Measurements from ENCODE around the gene THAP7. TPM values are rescaled to one million over a fixed set of nuclear protein-coding genes. Genes with fewer than 3 reads are reported as not detected.

The THAP7 gene
- total RNA-seq, 2 experiments from 2014 or later = 25.1 to 27.2 TPM

GRCh38 chr22:21003782-21004181 is 1.9 kb upstream of the THAP7 start:
- H3K27me3 Mint-ChIP-seq = no peaks in the 10 kb centered on the region
- POLR2A ChIA-PET = no interaction called here
- intact Hi-C loops (cut with DNase I, micrococcal nuclease) = loop anchor here (2.0 to 5.0 kb wide), 4 partner anchors 86 to 981 kb away; partner anchors contain the start of genes CRKL (in 1 of the 2), MED15 (in 1 of the 2), PI4KA (in 1 of the 2) and SNAP29 (in 1 of the 2)

GRCh38 chr22:21000987-21001600 is 824 bp downstream of the THAP7 start:
- H3K27ac Mint-ChIP-seq = peak overlapping the region; percentile 96
- intact Hi-C loops (cut with DNase I, micrococcal nuclease) = loop anchor here (1.0 to 5.0 kb wide), 5 partner anchors 20 to 979 kb away; partner anchors contain the start of genes CRKL (in 2 of the 2), MED15 (in 1 of the 2) and TANGO2 (in 1 of the 2)
- H3K9me3 Mint-ChIP-seq (ENCODE audit: low read depth) = no peaks in the 10 kb centered on the region
- ATAC-seq (no peak), DNase-seq (no peak)
- POLR2A ChIA-PET = interaction anchor here (0.5 to 0.6 kb wide), 2 partner anchors 23 to 30 kb away, joined by 3 to 7 read pairs; no protein-coding TSS in a partner anchor
- H3K27me3 Mint-ChIP-seq = no peaks in the 10 kb centered on the region
- CTCF ChIA-PET = interaction anchor here (1.0 to 3.1 kb wide), 2 partner anchors 11 to 20 kb away, joined by 3 to 10 read pairs; partner anchors contain the start of gene LZTR1
- H3K4me1 Mint-ChIP-seq = peaks cover 19% of the 10 kb centered on the region
- peaks cover 16% of the 10 kb centered on the region for H3K36me3 Mint-ChIP-seq (ENCODE audit: low read depth)
- peak overlapping the region; percentile 92 for H3K4me3 Mint-ChIP-seq

More at GRCh38 chr22:21003782-21004181, 1.9 kb upstream of the THAP7 start:
- Mint-ChIP-seq H3K27ac (peak overlapping the region; percentile 47), H3K9me3 (ENCODE audit: low read depth) (no peaks in the 10 kb centered on the region), H3K36me3 (ENCODE audit: low read depth) (peaks cover 14% of the 10 kb centered on the region), H3K4me3 (peak overlapping the region; percentile 92), H3K4me1 (peaks cover 16% of the 10 kb centered on the region)
- ATAC-seq = no peak
- CTCF ChIA-PET = interaction anchor here (1.5 kb wide), 1 partner anchor 17 kb away, joined by 8 read pairs; no protein-coding TSS in a partner anchor
- DNase-seq = no peak

GRCh38 chr22:21000207-21000986 is 1.5 kb downstream of the THAP7 start:
- DNase-seq (peak; percentile 24), ATAC-seq (no peak)
- CTCF ChIA-PET = interaction anchor here (1.0 to 3.1 kb wide), 2 partner anchors 10 to 19 kb away, joined by 3 to 10 read pairs; partner anchors contain the start of gene LZTR1
- no peaks in the 10 kb centered on the region for H3K9me3 Mint-ChIP-seq (ENCODE audit: low read depth)
- H3K36me3 Mint-ChIP-seq (ENCODE audit: low read depth) = peaks cover 16% of the 10 kb centered on the region
- intact Hi-C loops (cut with DNase I, micrococcal nuclease) = loop anchor here (2.0 to 5.0 kb wide), 4 partner anchors 20 to 978 kb away; partner anchors contain the start of genes CRKL (in 1 of the 2), MED15 (in 1 of the 2) and TANGO2 (in 1 of the 2)
- peaks cover 19% of the 10 kb centered on the region for H3K4me1 Mint-ChIP-seq
- peak overlapping the region; percentile 96 for H3K27ac Mint-ChIP-seq
- POLR2A ChIA-PET = interaction anchor here (0.5 to 0.6 kb wide), 3 partner anchors 23 to 189 kb away, joined by 3 to 7 read pairs (median 5); no protein-coding TSS in a partner anchor
- peak overlapping the region; percentile 92 for H3K4me3 Mint-ChIP-seq
- H3K27me3 Mint-ChIP-seq = no peaks in the 10 kb centered on the region

- Mint-ChIP-seq H3K27me3 (no peaks in the 10 kb centered on the region), H3K4me1 (peaks cover 19% of the 10 kb centered on the region), H3K27ac (peak overlapping the region; percentile 96), H3K36me3 (ENCODE audit: low read depth) (peaks cover 18% of the 10 kb centered on the region), H3K9me3 (ENCODE audit: low read depth) (no peaks in the 10 kb centered on the region), H3K4me3 (peak overlapping the region; percentile 92)
- ChIA-PET CTCF (interaction anchor here (1.0 to 3.1 kb wide), 2 partner anchors 9 to 18 kb away, joined by 3 to 10 read pairs; partner anchors contain the start of gene LZTR1), POLR2A (interaction anchor here (1.1 kb wide), 1 partner anchor 18 kb away, joined by 3 read pairs; the partner anchor contains the start of gene LZTR1)
- ATAC-seq (no peak), DNase-seq (no peak)
- intact Hi-C loops (cut with DNase I, micrococcal nuclease) = loop anchor here (2.0 to 5.0 kb wide), 4 partner anchors 19 to 977 kb away; partner anchors contain the start of genes CRKL (in 1 of the 2), MED15 (in 1 of the 2) and TANGO2 (in 1 of the 2)
Measured at GRCh38 chr22:20999350-21000206, 2.3 kb downstream of the THAP7 start.

GRCh38 chr22:20998411-20999336 is 3.2 kb downstream of the THAP7 start:
- H3K27ac Mint-ChIP-seq = peak overlapping the region; percentile 42
- intact Hi-C loops (cut with DNase I, micrococcal nuclease) = no loop called here
- peaks cover 14% of the 10 kb centered on the region for H3K4me1 Mint-ChIP-seq
- no peak overlapping the region for H3K4me3 Mint-ChIP-seq
- POLR2A ChIA-PET = interaction anchor here (1.1 kb wide), 1 partner anchor 17 kb away, joined by 3 read pairs; the partner anchor contains the start of gene LZTR1
- H3K27me3 Mint-ChIP-seq = no peaks in the 10 kb centered on the region
- no peak for DNase-seq
- CTCF ChIA-PET = interaction anchor here (3.1 kb wide), 1 partner anchor 17 kb away, joined by 10 read pairs; the partner anchor contains the start of gene LZTR1
- H3K9me3 Mint-ChIP-seq (ENCODE audit: low read depth) = no peaks in the 10 kb centered on the region
- ATAC-seq = no peak
- peaks cover 18% of the 10 kb centered on the region for H3K36me3 Mint-ChIP-seq (ENCODE audit: low read depth)

- ATAC-seq (no peak), DNase-seq (no peak)
- no peak overlapping the region for H3K4me3 Mint-ChIP-seq
- POLR2A ChIA-PET = no interaction called here
- H3K27me3 Mint-ChIP-seq = no peaks in the 10 kb centered on the region
- intact Hi-C loops (cut with DNase I, micrococcal nuclease) = no loop called here
- H3K4me1 Mint-ChIP-seq = peaks cover 10% of the 10 kb centered on the region
- no peak overlapping the region for H3K27ac Mint-ChIP-seq
- no peaks in the 10 kb centered on the region for H3K9me3 Mint-ChIP-seq (ENCODE audit: low read depth)
- peaks cover 18% of the 10 kb centered on the region for H3K36me3 Mint-ChIP-seq (ENCODE audit: low read depth)
- CTCF ChIA-PET = no interaction called here
Measured at GRCh38 chr22:20997536-20998257, 4.2 kb downstream of the THAP7 start.

- no peaks in the 10 kb centered on the region for H3K27me3 Mint-ChIP-seq
- H3K36me3 Mint-ChIP-seq (ENCODE audit: low read depth) = peaks cover 18% of the 10 kb centered on the region
- no peak for ATAC-seq
- DNase-seq = no peak
- peaks cover 10% of the 10 kb centered on the region for H3K4me1 Mint-ChIP-seq
- H3K27ac Mint-ChIP-seq = peak overlapping the region; percentile 19
- no peaks in the 10 kb centered on the region for H3K9me3 Mint-ChIP-seq (ENCODE audit: low read depth)
- H3K4me3 Mint-ChIP-seq = no peak overlapping the region
- POLR2A ChIA-PET = no interaction called here
- CTCF ChIA-PET = no interaction called here
- intact Hi-C loops (cut with DNase I, micrococcal nuclease) = no loop called here
Measured at GRCh38 chr22:20996598-20997535, 5.1 kb downstream of the THAP7 start.

- peaks cover 10% of the 10 kb centered on the region for H3K4me1 Mint-ChIP-seq
- no peak overlapping the region for H3K4me3 Mint-ChIP-seq
- CTCF ChIA-PET = no interaction called here
- POLR2A ChIA-PET = no interaction called here
- H3K9me3 Mint-ChIP-seq (ENCODE audit: low read depth) = no peaks in the 10 kb centered on the region
- no peaks in the 10 kb centered on the region for H3K27me3 Mint-ChIP-seq
- DNase-seq (no peak), ATAC-seq (no peak)
- no peak overlapping the region for H3K27ac Mint-ChIP-seq
- H3K36me3 Mint-ChIP-seq (ENCODE audit: low read depth) = peaks cover 14% of the 10 kb centered on the region
- intact Hi-C loops (cut with DNase I, micrococcal nuclease) = no loop called here
Measured at GRCh38 chr22:20996031-20996410, 5.9 kb downstream of the THAP7 start.

All from activated CD4-positive, alpha-beta T cell treated with anti-CD3 and anti-CD28 coated beads for 36 hours (primary cell).